PC-9 (cell line): Measurements from ENCODE around the gene P2RX6. TPM values are rescaled to one million over a fixed set of nuclear protein-coding genes. Genes with fewer than 3 reads are reported as not detected.
"Not testable (repeated sequence)": the region's sequence is repeated elsewhere in the genome, so short reads cannot be mapped to it uniquely, and the experiment has no call there.

ENCODE experiments used
- BruUV-seq: library from RNA; stranded (reverse); fragments of 400-500 nt; replicated peaks from 2 replicates; lab custom pipeline; 2021; lab: Mats Ljungman, UMichigan
- CTCF ChIA-PET: fragments of 300-600 bp; sonication (Branson Sonifier 250); formaldehyde crosslinking; loops from one replicate; lab custom pipeline; 2022; ENCODE audit warnings: antibody characterized with exemption; lab: Charles Lee
- POLR2A ChIA-PET: fragments of 300-600 bp; sonication (Branson Sonifier 250); formaldehyde crosslinking; loops from one replicate; lab custom pipeline; 2022; ENCODE audit warnings: antibody characterized with exemption; ENCODE audit not compliant: unreplicated experiment; lab: Charles Lee
- DNase-seq, 2 experiments: peaks; one replicate each; pipeline versions ENCODE4 v3.0.0 to v3.0.0-alpha.2; 2015 to 2022; ENCODE audit warnings: mixed read lengths in 1 of 2
- H2AFZ ChIP-seq: fragments of 200-600 bp; sonication (generic); 2 replicates; pipeline ENCODE4 v1.8.1; 2017; ENCODE audit warnings: antibody characterized with exemption
- H3F3A ChIP-seq: fragments of 200-600 bp; sonication (generic); 2 replicates; pipeline ENCODE4 v1.8.1; 2017; ENCODE audit warnings: antibody characterized with exemption, mild to moderate bottlenecking, low read depth; ENCODE audit not compliant: insufficient read depth
- H3K27ac ChIP-seq: fragments of 200-600 bp; sonication (generic); 2 replicates; pipeline ENCODE4 v1.6.1; 2016; ENCODE audit warnings: mixed run types
- H3K27me3 ChIP-seq: fragments of 200-600 bp; sonication (generic); 2 replicates; pipeline ENCODE4 v1.6.1; 2016; ENCODE audit warnings: low read depth, mixed run types; ENCODE audit not compliant: insufficient read depth
- H3K36me3 ChIP-seq: fragments of 200-600 bp; sonication (generic); 2 replicates; pipeline ENCODE4 v1.6.1; 2016; ENCODE audit warnings: low read depth, mixed run types
- H3K4me1 ChIP-seq: fragments of 200-600 bp; sonication (generic); replicated peaks from 2 replicates; pipeline ENCODE4 v1.6.1; 2016; ENCODE audit warnings: mixed run types; ENCODE audit not compliant: insufficient read depth
- H3K4me2 ChIP-seq: fragments of 200-600 bp; sonication (generic); 2 replicates; pipeline ENCODE4 v1.6.1; 2017; ENCODE audit warnings: mixed run types
- H3K4me3 ChIP-seq: fragments of 200-600 bp; sonication (generic); 2 replicates; pipeline ENCODE4 v1.6.1; 2016; ENCODE audit warnings: mixed run types
- H3K79me2 ChIP-seq: fragments of 200-600 bp; sonication (generic); 2 replicates; pipeline ENCODE4 v1.6.1; 2017; ENCODE audit warnings: low read depth, mixed run types
- H3K9me2 ChIP-seq: fragments of 200-600 bp; sonication (generic); 2 replicates; pipeline ENCODE4 v1.8.1; 2017; ENCODE audit warnings: mild to moderate bottlenecking; ENCODE audit not compliant: insufficient read depth
- H3K9me3 ChIP-seq: fragments of 200-600 bp; sonication (generic); 2 replicates; pipeline ENCODE4 v1.8.1; 2016; ENCODE audit warnings: low read depth; ENCODE audit not compliant: insufficient read depth
- H4K20me1 ChIP-seq: fragments of 200-600 bp; sonication (generic); 2 replicates; pipeline ENCODE4 v1.8.1; 2017; ENCODE audit not compliant: insufficient read depth
- EZH2 ChIP-seq: fragments of 200-600 bp; sonication (generic); IDR thresholded peaks from 2 replicates; pipeline ENCODE4 v1.8.0; 2017; ENCODE audit warnings: antibody characterized with exemption, low read depth
- intact Hi-C: fragments of 100-400 bp; cut with micrococcal nuclease; formaldehyde crosslinking; loops from one replicate; pipeline ENCODE4 v1.10.0; 2022; ENCODE audit not compliant: unreplicated experiment
- total RNA-seq: library from RNA; stranded (reverse); gene quantifications from 2 replicates; pipeline ENCODE4 v1.2.3, GENCODE V29; 2021
- TF ChIP-seq, protein P1 (sequence below): fragments of 200-600 bp; sonication (generic); conservative IDR thresholded peaks from 2 replicates; pipeline ENCODE4 v1.6.1; 2017; ENCODE audit warnings: mixed run types, antibody characterized with exemption, mild to moderate bottlenecking, moderate library complexity

Gene P2RX6
- total RNA-seq, 1 experiment from 2014 or later, result 2.7 TPM

- no peaks in the 10 kb centered on the region for H3K4me1 ChIP-seq
- H3F3A ChIP-seq, result no peaks in the 10 kb centered on the region
- ChIA-PET POLR2A (interaction anchor here (0.6 kb wide), 1 partner anchor 89 kb away, joined by 6 read pairs; the partner anchor contains the start of gene AIFM3), CTCF (no interaction called here)
- no peak overlapping the region for H3K4me2 ChIP-seq
- no peaks in the 10 kb centered on the region for H3K36me3 ChIP-seq
- intact Hi-C loops, result no loop called here
- no peak overlapping the region for H2AFZ ChIP-seq
- H3K27ac ChIP-seq, result no peak overlapping the region
- no peaks in the 10 kb centered on the region for H3K27me3 ChIP-seq
- no TSS peak for BruUV-seq
- H3K4me3 ChIP-seq, result no peak overlapping the region
- H3K9me2 ChIP-seq, result no peaks in the 10 kb centered on the region
- DNase-seq, result no peak
- H3K9me3 ChIP-seq, result no peaks in the 10 kb centered on the region
- no peaks in the 10 kb centered on the region for H3K79me2 ChIP-seq
- H4K20me1 ChIP-seq, result no peaks in the 10 kb centered on the region
- TF ChIP-seq, protein P1, sequence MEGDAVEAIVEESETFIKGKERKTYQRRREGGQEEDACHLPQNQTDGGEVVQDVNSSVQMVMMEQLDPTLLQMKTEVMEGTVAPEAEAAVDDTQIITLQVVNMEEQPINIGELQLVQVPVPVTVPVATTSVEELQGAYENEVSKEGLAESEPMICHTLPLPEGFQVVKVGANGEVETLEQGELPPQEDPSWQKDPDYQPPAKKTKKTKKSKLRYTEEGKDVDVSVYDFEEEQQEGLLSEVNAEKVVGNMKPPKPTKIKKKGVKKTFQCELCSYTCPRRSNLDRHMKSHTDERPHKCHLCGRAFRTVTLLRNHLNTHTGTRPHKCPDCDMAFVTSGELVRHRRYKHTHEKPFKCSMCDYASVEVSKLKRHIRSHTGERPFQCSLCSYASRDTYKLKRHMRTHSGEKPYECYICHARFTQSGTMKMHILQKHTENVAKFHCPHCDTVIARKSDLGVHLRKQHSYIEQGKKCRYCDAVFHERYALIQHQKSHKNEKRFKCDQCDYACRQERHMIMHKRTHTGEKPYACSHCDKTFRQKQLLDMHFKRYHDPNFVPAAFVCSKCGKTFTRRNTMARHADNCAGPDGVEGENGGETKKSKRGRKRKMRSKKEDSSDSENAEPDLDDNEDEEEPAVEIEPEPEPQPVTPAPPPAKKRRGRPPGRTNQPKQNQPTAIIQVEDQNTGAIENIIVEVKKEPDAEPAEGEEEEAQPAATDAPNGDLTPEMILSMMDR, result no peak
- no peak for TF ChIP-seq EZH2
Observed at GRCh38 chr22:21055880-21056319, 40.9 kb downstream of the P2RX6 start.

GRCh38 chr22:21060363-21060762, 45.4 kb downstream of the P2RX6 start:
- H3K27me3 ChIP-seq, DNase-seq, H3K4me3 ChIP-seq, POLR2A ChIA-PET, BruUV-seq, H3K27ac ChIP-seq, H4K20me1 ChIP-seq, CTCF ChIA-PET, H3K4me1 ChIP-seq, H3K36me3 ChIP-seq, H3K4me2 ChIP-seq, H3K9me3 ChIP-seq, H3F3A ChIP-seq, intact Hi-C loops, H2AFZ ChIP-seq, H3K79me2 ChIP-seq, H3K9me2 ChIP-seq: not testable (repeated sequence)

DNA sequence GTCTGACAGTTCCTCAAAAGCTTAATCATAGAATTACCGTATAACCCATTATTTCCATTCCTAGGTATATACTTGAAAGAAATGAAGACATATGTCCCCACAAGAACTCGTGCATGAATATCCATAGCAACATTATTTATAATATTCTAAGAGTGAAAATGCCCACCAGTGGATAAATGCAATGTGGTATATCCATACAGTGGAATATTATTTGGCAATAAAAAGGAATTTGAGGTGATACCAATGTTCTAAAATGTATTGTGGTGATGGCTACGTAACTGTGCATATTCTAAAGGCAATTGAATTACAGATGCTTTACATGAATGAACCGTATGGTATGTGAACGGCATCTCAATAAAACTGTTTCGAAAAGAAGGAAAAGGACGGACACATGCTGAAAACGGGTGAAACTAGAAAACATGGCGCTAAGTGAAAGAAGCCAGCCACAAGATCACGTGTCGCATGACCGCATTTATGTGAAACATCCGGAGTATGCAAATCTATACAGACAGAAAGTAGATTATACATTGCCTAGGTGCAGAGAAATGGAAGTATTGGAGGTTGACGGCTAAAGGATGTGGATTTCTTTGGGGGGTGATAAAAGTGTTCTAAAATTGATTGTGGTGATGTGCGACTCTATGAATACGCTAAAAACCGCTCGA, 46.8 kb downstream of the P2RX6 start:
- H4K20me1 ChIP-seq, H3K4me2 ChIP-seq, H3F3A ChIP-seq, DNase-seq, H3K9me2 ChIP-seq, H2AFZ ChIP-seq, H3K27ac ChIP-seq, H3K4me3 ChIP-seq, H3K36me3 ChIP-seq, H3K27me3 ChIP-seq, BruUV-seq, H3K4me1 ChIP-seq, H3K79me2 ChIP-seq, H3K9me3 ChIP-seq, POLR2A ChIA-PET, intact Hi-C loops: not testable (repeated sequence)
- CTCF ChIA-PET, result interaction anchor here (0.6 kb wide), 1 partner anchor 8 kb away, joined by 3 read pairs; no protein-coding TSS in a partner anchor

DNA sequence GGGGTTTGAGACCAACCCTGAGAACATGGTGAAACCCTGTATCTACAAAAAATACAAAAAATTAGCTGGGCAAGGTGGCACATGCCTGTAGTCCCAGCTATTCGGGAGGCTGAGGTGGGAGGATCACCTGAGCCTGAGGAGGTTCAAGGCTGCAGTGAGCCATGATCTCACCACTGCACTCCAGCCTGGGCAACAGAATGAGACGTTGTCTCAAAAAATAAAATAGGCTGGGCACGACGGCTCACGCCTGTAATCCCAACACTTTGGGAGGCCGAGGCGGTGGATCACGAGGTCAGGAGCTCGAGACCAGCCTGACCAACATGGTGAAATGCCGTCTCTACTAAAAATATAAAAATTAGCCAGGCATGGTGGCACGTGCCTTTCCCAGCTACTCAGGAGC, 49.5 kb downstream of the P2RX6 start:
- H3K27ac ChIP-seq, H3K4me3 ChIP-seq, H3K4me1 ChIP-seq, H3K79me2 ChIP-seq, H3K27me3 ChIP-seq, H4K20me1 ChIP-seq, H3K9me3 ChIP-seq, DNase-seq, H3K36me3 ChIP-seq, H2AFZ ChIP-seq, POLR2A ChIA-PET, H3K9me2 ChIP-seq, H3K4me2 ChIP-seq, BruUV-seq, H3F3A ChIP-seq, intact Hi-C loops: not testable (repeated sequence)
- CTCF ChIA-PET, result interaction anchor here (0.7 kb wide), 1 partner anchor 179 kb away, joined by 3 read pairs; no protein-coding TSS in a partner anchor
